Transverse colon (tissue), 4 donors: Measurements from ENCODE around the gene CDHR3. TPM values are rescaled to one million over a fixed set of nuclear protein-coding genes. Genes with fewer than 3 reads are reported as not detected.

Experiments used
- DNase-seq: peaks from one replicate; pipeline ENCODE4 v3.0.0-alpha.2; 2019
- H3K27ac ChIP-seq, 4 donors: fragments of 200-600 bp; sonication (generic); 2 replicates each; pipeline ENCODE4 v1.5.1; 2016 to 2018; ENCODE audit warnings: inconsistent platforms in 4 of 4
- H3K27me3 ChIP-seq: fragments of 200-600 bp; sonication (generic); 2 replicates; pipeline ENCODE4 v1.5.1; 2017; ENCODE audit warnings: inconsistent platforms
- H3K36me3 ChIP-seq, 4 donors: fragments of 200-600 bp; sonication (generic); 2 replicates each; pipeline ENCODE4 v1.5.1; 2017 to 2019; ENCODE audit warnings: inconsistent platforms in 4 of 4
- H3K4me1 ChIP-seq, 4 donors: fragments of 200-600 bp; sonication (generic); 2 replicates each; pipeline ENCODE4 v1.5.1; 2017 to 2020; ENCODE audit warnings: inconsistent platforms in 4 of 4
- H3K4me3 ChIP-seq, 4 donors: fragments of 200-600 bp; sonication (generic); 1 replicate in 1 of 4; 2 replicates in 3 of 4; pipeline versions ENCODE4 v1.5.1 to v1.6.1; 2017 to 2019; ENCODE audit warnings: inconsistent platforms in 4 of 4
- H3K9me3 ChIP-seq, 2 donors: fragments of 200-600 bp; sonication (generic); 2 replicates each; pipeline ENCODE4 v1.5.1; 2017 to 2019; ENCODE audit warnings: inconsistent platforms in 2 of 2
- EP300 ChIP-seq: sonication (generic); formaldehyde crosslinking; IDR thresholded peaks from one replicate; pipeline ENCODE4 v1.6.1; 2017; ENCODE audit warnings: antibody characterized with exemption, low read depth
- POLR2A ChIP-seq: fragments of 450-650 bp; IDR thresholded peaks from one replicate; pipeline ENCODE4 v1.6.1; 2016; ENCODE audit warnings: antibody characterized with exemption, mild to moderate bottlenecking, moderate library complexity
- POLR2AphosphoS5 ChIP-seq, 3 donors: sonication (generic); formaldehyde crosslinking; IDR thresholded peaks; one replicate each; pipeline ENCODE4 v1.6.1; 2016; ENCODE audit warnings: antibody characterized with exemption in 3 of 3
- WGBS, 2 donors: methylation state at CpG; one replicate each; pipeline ENCODE4 v1.1.5; 2018; ENCODE audit warnings: low coverage in 1 of 2; 5-methylcytosine and 5-hydroxymethylcytosine counted together
- in situ Hi-C, 4 donors: fragments of 200-750 bp; cut with MboI; loops; one replicate each; pipeline versions ENCODE4 v1.15.0 to v1.15.1; 2017; ENCODE audit warnings: low sequenced_read_pairs in 3 of 4, low pct_ligation_motif_present in 1 of 4, low pct_unique_long_range_greater_than_20kb in 1 of 4
- intact Hi-C: fragments of 100-400 bp; cut with DNase I; formaldehyde crosslinking; loops from one replicate; pipeline ENCODE4 v1.15.1; 2023; ENCODE audit warnings: low total_unique reads
- total RNA-seq, 4 donors: library from RNA; depleted of rRNA; stranded (reverse); fragments of >200 nt; gene quantifications; one replicate each; pipeline ENCODE4 v1.1.0, GENCODE V29; 2016
- TF ChIP-seq, protein P1 (sequence below), 5 experiments: fragments of 200-600 bp in 3 of 5; fragments of 450-650 bp in 2 of 5; sonication (generic) in 3 of 5; IDR thresholded peaks; 1 replicate in 2 of 5; 2 replicates in 3 of 5; pipeline ENCODE4 v1.5.1; 2016 to 2017; ENCODE audit warnings: antibody characterized with exemption in 5 of 5, inconsistent platforms in 3 of 5, mild to moderate bottlenecking in 2 of 5, moderate library complexity in 1 of 5

Gene CDHR3
- total RNA-seq, 4 donors from 2014 or later = 7.6 to 34.4 (median 29.1) TPM

DNA sequence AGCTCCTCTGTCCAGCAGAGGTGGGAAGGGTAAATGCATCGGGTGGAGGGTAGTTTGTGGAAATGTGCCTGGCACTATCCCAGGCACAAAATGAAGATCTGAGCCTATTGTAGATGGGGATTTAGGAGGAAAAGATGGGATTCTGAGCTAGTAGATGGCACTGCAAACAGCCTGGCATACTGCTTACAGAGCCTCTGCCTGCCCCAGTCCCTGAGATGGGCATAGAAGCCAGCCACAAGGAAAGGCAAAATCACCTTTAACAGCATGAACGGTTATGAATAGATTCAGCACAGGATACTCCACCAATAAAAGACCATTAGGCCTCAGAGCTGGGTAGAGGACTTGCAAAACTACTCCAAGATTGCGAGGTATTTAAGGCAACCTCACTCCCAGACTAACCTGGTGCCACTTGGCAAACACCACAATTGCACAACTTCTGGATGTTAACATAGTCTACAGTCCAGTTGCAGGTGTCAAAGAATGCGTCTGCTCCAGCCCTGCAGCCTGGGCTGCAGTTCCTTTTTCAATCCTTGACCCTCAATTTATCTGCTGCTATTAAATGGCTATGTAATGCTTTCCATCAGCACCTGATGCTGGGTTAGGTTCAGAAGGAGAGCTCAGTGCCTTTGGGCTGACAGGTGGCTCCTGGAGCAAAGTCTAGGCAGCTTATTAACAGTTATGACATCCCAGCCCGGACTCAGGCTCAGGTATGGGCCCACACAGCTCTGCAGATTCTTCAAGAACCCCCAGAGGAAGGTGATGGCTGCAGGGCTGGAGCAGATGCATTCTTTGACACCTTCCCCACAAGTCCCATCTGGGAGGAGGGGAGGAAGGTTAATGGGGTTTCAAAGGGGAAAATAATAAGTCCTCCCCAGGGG is 34.0 kb downstream of the CDHR3 start:
- WGBS, 2 donors = 65% methylated on average over 5 of the region's 5 CpGs; no CpG with 5 or more reads in 1 of the 2 donors
- no peak for DNase-seq
- TF ChIP-seq POLR2AphosphoS5 (IDR thresholded peaks at IDR 0.05) (no peak), POLR2A (no peak), EP300 (no peak)
- TF ChIP-seq, protein P1, sequence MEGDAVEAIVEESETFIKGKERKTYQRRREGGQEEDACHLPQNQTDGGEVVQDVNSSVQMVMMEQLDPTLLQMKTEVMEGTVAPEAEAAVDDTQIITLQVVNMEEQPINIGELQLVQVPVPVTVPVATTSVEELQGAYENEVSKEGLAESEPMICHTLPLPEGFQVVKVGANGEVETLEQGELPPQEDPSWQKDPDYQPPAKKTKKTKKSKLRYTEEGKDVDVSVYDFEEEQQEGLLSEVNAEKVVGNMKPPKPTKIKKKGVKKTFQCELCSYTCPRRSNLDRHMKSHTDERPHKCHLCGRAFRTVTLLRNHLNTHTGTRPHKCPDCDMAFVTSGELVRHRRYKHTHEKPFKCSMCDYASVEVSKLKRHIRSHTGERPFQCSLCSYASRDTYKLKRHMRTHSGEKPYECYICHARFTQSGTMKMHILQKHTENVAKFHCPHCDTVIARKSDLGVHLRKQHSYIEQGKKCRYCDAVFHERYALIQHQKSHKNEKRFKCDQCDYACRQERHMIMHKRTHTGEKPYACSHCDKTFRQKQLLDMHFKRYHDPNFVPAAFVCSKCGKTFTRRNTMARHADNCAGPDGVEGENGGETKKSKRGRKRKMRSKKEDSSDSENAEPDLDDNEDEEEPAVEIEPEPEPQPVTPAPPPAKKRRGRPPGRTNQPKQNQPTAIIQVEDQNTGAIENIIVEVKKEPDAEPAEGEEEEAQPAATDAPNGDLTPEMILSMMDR (IDR thresholded peaks at IDR 0.05) = no peak
- H3K27me3 ChIP-seq = no peaks in the 10 kb centered on the region
- no peaks in the 10 kb centered on the region for H3K36me3 ChIP-seq
- no peaks in the 10 kb centered on the region for H3K4me1 ChIP-seq
- H3K9me3 ChIP-seq = no peaks in the 10 kb centered on the region
- no peak overlapping the region for H3K27ac ChIP-seq
- in situ Hi-C loops = no loop called here
- intact Hi-C loops = no loop called here
- no peak overlapping the region for H3K4me3 ChIP-seq

- intact Hi-C loops = no loop called here
- in situ Hi-C loops = no loop called here
- TF ChIP-seq, protein P1 (IDR thresholded peaks at IDR 0.05) = no peak
- TF ChIP-seq EP300 = no peak
- TF ChIP-seq POLR2AphosphoS5 (IDR thresholded peaks at IDR 0.05) = no peak
- TF ChIP-seq POLR2A = no peak
- no peaks in the 10 kb centered on the region for H3K4me1 ChIP-seq
- H3K27me3 ChIP-seq = no peaks in the 10 kb centered on the region
- H3K36me3 ChIP-seq = no peaks in the 10 kb centered on the region
- H3K9me3 ChIP-seq = no peaks in the 10 kb centered on the region
- no peak overlapping the region for H3K27ac ChIP-seq
- DNase-seq = no peak
- no peak overlapping the region for H3K4me3 ChIP-seq
- 85% methylated on average over 5 of the region's 5 CpGs; no CpG with 5 or more reads in 1 of the 2 donors for WGBS, 2 donors
Measured at GRCh38 chr7:105999256-105999655, 36.2 kb downstream of the CDHR3 start.

DNA sequence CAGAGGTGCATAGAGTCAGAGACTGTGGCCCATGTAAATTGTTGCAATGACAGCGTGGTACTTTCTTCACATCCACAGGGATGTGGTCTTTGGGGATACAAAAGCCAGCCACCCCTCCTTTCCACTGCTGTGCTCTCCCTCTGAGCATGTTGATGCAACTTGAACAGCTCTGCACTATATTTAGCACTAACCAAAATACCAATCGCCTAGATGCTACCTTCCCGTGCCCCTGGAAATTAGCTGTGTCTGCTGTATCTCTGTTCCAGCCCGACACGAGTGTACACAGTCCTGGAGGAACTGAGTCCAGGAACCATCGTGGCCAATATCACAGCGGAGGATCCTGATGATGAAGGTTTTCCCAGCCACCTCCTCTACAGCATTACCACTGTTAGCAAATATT is 38.1 kb downstream of the CDHR3 start:
- TF ChIP-seq POLR2A = no peak
- Histone ChIP-seq H3K4me1 (no peaks in the 10 kb centered on the region), H3K36me3 (no peaks in the 10 kb centered on the region), H3K27me3 (no peaks in the 10 kb centered on the region), H3K27ac (no peak overlapping the region), H3K4me3 (no peak overlapping the region), H3K9me3 (no peaks in the 10 kb centered on the region)
- intact Hi-C loops = no loop called here
- no peak for DNase-seq
- in situ Hi-C loops = loop anchor here in 1 of 4 donors (10.0 kb wide), 1 partner anchor 236 kb away; no protein-coding TSS in a partner anchor
- 75% methylated on average over 7 of the region's 7 CpGs; no CpG with 5 or more reads in 1 of the 2 donors for WGBS, 2 donors

- intact Hi-C loops = no loop called here
- no peaks in the 10 kb centered on the region for H3K4me1 ChIP-seq
- H3K27ac ChIP-seq = no peak overlapping the region
- no peak for TF ChIP-seq POLR2AphosphoS5 (IDR thresholded peaks at IDR 0.05)
- TF ChIP-seq POLR2A = no peak
- no peak for TF ChIP-seq EP300
- TF ChIP-seq, protein P1 (IDR thresholded peaks at IDR 0.05) = no peak
- 78 to 83% methylated on average over 1 of the region's 1 CpG for WGBS, 2 donors
- H3K27me3 ChIP-seq = no peaks in the 10 kb centered on the region
- H3K4me3 ChIP-seq = no peak overlapping the region
- in situ Hi-C loops = loop anchor here in 1 of 4 donors (10.0 kb wide), 1 partner anchor 237 kb away; no protein-coding TSS in a partner anchor
- no peak for DNase-seq
- no peaks in the 10 kb centered on the region for H3K36me3 ChIP-seq
- no peaks in the 10 kb centered on the region for H3K9me3 ChIP-seq
Measured at GRCh38 chr7:106001886-106002285, 38.8 kb downstream of the CDHR3 start.
